Hepatocyte (in vitro differentiated cells): Measurements from ENCODE around the gene OS9. TPM values are rescaled to one million over a fixed set of nuclear protein-coding genes. Genes with fewer than 3 reads are reported as not detected.

ENCODE experiments used
- DNase-seq: peaks from one replicate; pipeline ENCODE4 v3.0.0-alpha.2; 2016; ENCODE audit warnings: low spot score
- H2AFZ ChIP-seq: fragments of 200-600 bp; sonication (generic); 2 replicates; pipeline ENCODE4 v1.6.0; 2016; ENCODE audit warnings: antibody characterized with exemption, mild to moderate bottlenecking
- H3K27ac ChIP-seq: fragments of 200-600 bp; sonication (generic); 2 replicates; pipeline ENCODE4 v1.5.1; 2016; ENCODE audit warnings: mild to moderate bottlenecking
- H3K27me3 ChIP-seq: fragments of 200-600 bp; sonication (generic); 2 replicates; pipeline ENCODE4 v1.6.1; 2016
- H3K36me3 ChIP-seq: fragments of 200-600 bp; sonication (generic); replicated peaks from 2 replicates; pipeline ENCODE4 v1.5.1; 2016; ENCODE audit warnings: low read depth; ENCODE audit not compliant: insufficient read depth
- H3K4me1 ChIP-seq: fragments of 200-600 bp; sonication (generic); 2 replicates; pipeline ENCODE4 v1.5.1; 2016; ENCODE audit warnings: mild to moderate bottlenecking, moderate library complexity; ENCODE audit not compliant: insufficient read depth
- H3K4me2 ChIP-seq: fragments of 200-600 bp; sonication (generic); 2 replicates; pipeline ENCODE4 v1.6.0; 2016
- H3K4me3 ChIP-seq: fragments of 200-600 bp; sonication (generic); 2 replicates; pipeline ENCODE4 v1.5.1; 2016; ENCODE audit warnings: mild to moderate bottlenecking
- H3K79me2 ChIP-seq: fragments of 200-600 bp; sonication (generic); 2 replicates; pipeline ENCODE4 v1.6.0; 2017; ENCODE audit warnings: mild to moderate bottlenecking
- H3K9me2 ChIP-seq: fragments of 200-600 bp; sonication (generic); replicated peaks from 2 replicates; pipeline ENCODE4 v1.6.0; 2017; ENCODE audit warnings: mild to moderate bottlenecking; ENCODE audit not compliant: insufficient read depth
- H3K9me3 ChIP-seq: fragments of 200-600 bp; sonication (generic); 2 replicates; pipeline ENCODE4 v1.5.1; 2016; ENCODE audit warnings: low read depth, mild to moderate bottlenecking
- H4K20me1 ChIP-seq: fragments of 200-600 bp; sonication (generic); 2 replicates; pipeline ENCODE4 v1.6.0; 2016; ENCODE audit warnings: mild to moderate bottlenecking; ENCODE audit not compliant: insufficient read depth, poor library complexity, severe bottlenecking
- EZH2 ChIP-seq: fragments of 200-600 bp; sonication (generic); IDR thresholded peaks from 2 replicates; pipeline ENCODE4 v1.6.1; 2016; ENCODE audit warnings: antibody characterized with exemption, mild to moderate bottlenecking, borderline replicate concordance
- EZH2phosphoT487 ChIP-seq: fragments of 200-600 bp; sonication (generic); IDR thresholded peaks from one replicate; pipeline ENCODE4 v1.6.1; 2018; ENCODE audit warnings: antibody characterized with exemption, mild to moderate bottlenecking, low read depth, moderate library complexity; ENCODE audit not compliant: unreplicated experiment, severe bottlenecking
- WGBS: methylation state at CpG from one replicate; pipeline ENCODE4 v1.1.6; 2016; ENCODE audit warnings: low lambda C conversion rate; ENCODE audit errors: missing lambda C conversion rate; 5-methylcytosine and 5-hydroxymethylcytosine counted together
- polyA plus RNA-seq: library from polyadenylated mRNA; unstranded; fragments of >200 nt; fragmentation: Nextera tagmentation; extraction: Ambion mirVana; gene quantifications from 2 replicates; pipeline ENCODE4 v1.2.1, GENCODE V29; 2016
- total RNA-seq: library from RNA; depleted of rRNA; stranded (reverse); fragments of >200 nt; gene quantifications from 2 replicates; pipeline ENCODE4 v1.2.3, GENCODE V29; 2014
- TF ChIP-seq, protein P1 (sequence below): fragments of 200-600 bp; sonication (generic); IDR thresholded peaks from 2 replicates; pipeline ENCODE4 v1.5.1; 2016; ENCODE audit warnings: antibody characterized with exemption, mild to moderate bottlenecking; ENCODE audit not compliant: poor library complexity

The OS9 gene
- total and polyA plus RNA-seq, 2 experiments from 2014 or later, result 243 to 366 TPM

DNA sequence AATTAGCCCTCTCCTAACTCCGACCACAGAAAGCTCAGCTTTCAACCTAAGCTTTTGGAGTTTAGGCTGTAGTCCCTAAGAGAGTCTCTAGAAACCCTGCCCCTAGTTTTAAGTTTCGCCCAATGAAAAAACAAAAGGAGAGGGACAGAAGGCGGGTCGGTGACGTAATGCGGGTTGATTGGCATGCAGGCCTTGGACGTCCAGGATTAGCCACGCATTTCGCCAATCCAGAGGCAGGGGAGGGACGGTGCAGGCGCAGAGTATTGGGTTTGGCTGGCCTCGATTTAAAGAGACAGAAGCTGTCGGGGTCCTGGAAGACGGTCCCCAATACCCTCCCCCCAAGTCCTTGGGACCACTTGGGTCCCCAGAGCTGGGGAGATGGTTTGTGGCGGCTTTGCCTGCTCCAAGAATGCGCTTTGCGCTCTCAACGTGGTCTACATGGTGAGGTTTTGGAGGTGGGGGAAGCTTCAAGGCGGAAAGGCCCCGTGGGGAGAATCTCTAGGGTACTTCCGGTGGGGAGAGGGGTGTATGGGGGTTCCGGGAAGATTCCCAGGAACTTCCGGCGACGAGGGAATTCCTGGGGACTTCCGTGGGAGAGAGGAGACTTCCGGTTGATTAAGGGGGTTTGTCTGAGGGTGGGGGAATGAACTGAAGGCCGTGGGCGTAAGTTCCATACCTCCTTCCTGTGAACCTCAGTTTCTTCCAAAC lies 51.0 kb downstream of the OS9 start, which contains the start of gene TSPAN31:
TSPAN31 (plus strand) TSS at position 263 of the 708 bp plus-strand sequence; CDS start at position 379, 116 bp downstream.
- Histone ChIP-seq H3K4me1 (peaks cover 4% of the 10 kb centered on the region), H3K9me3 (no peaks in the 10 kb centered on the region), H3K4me2 (peak within 1 kb of the TSS; percentile 76), H2AFZ (peak within 1 kb of the TSS; percentile 18), H3K79me2 (peaks cover 16% of the 10 kb centered on the region), H3K27me3 (peaks cover 36% of the 10 kb centered on the region), H3K36me3 (peaks cover 3% of the 10 kb centered on the region), H3K27ac (peak within 1 kb of the TSS; percentile 97), H3K4me3 (peak within 1 kb of the TSS; percentile 58), H4K20me1 (no peaks in the 10 kb centered on the region), H3K9me2 (no peaks in the 10 kb centered on the region)
- DNase-seq, result peak; percentile 98
- TF ChIP-seq, protein P1, sequence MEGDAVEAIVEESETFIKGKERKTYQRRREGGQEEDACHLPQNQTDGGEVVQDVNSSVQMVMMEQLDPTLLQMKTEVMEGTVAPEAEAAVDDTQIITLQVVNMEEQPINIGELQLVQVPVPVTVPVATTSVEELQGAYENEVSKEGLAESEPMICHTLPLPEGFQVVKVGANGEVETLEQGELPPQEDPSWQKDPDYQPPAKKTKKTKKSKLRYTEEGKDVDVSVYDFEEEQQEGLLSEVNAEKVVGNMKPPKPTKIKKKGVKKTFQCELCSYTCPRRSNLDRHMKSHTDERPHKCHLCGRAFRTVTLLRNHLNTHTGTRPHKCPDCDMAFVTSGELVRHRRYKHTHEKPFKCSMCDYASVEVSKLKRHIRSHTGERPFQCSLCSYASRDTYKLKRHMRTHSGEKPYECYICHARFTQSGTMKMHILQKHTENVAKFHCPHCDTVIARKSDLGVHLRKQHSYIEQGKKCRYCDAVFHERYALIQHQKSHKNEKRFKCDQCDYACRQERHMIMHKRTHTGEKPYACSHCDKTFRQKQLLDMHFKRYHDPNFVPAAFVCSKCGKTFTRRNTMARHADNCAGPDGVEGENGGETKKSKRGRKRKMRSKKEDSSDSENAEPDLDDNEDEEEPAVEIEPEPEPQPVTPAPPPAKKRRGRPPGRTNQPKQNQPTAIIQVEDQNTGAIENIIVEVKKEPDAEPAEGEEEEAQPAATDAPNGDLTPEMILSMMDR, result no peak
- TF ChIP-seq EZH2 (no peak), EZH2phosphoT487 (no peak)
- WGBS, result 2% methylated on average over 24 of the region's 29 CpGs

DNA sequence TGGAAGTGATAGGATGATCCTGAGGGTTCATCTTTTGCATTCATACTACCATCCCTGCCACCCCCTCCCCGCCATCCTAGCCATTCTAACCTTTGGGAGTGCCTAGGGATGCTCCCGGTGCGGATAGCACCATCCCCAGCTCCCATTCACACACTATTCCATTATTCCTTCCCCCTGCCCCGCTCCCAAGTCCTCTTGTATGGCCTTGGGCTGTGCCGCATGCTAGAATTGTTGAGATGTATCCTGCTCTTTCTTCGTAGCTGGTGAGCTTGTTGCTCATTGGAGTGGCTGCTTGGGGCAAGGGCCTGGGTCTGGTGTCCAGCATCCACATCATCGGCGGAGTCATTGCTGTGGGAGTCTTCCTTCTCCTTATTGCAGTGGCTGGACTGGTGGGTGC lies 51.6 kb downstream of the OS9 start:
- Histone ChIP-seq H3K36me3 (peaks cover 3% of the 10 kb centered on the region), H2AFZ (no peak overlapping the region), H3K27ac (peak overlapping the region; percentile 97), H3K9me2 (no peaks in the 10 kb centered on the region), H3K27me3 (peaks cover 30% of the 10 kb centered on the region), H3K9me3 (no peaks in the 10 kb centered on the region), H3K4me2 (peak overlapping the region; percentile 76), H3K4me3 (peak overlapping the region; percentile 58), H3K4me1 (peaks cover 5% of the 10 kb centered on the region), H4K20me1 (no peaks in the 10 kb centered on the region), H3K79me2 (peaks cover 21% of the 10 kb centered on the region)
- DNase-seq, result no peak
- 54% methylated on average over 8 of the region's 8 CpGs for WGBS
- TF ChIP-seq EZH2phosphoT487, result no peak
- TF ChIP-seq, protein P1, result no peak
- no peak for TF ChIP-seq EZH2

DNA sequence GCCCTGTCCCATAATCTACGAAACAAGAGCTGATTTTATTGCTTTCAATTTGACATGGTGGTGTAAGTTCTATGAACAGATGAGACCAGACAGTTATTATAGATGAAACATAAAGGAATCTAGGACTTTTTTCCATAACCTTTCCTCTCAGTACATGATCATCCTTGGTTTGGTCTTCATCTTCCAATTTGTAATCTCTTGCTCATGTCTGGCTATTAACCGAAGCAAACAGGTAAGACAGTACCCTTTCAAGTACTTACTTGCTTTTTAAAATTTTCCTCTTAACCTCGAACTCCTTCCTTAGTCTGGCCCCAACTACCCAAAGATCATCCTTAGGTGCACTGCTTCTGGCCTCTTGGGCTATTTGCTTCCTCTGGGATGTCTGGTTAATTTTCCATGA lies 52.1 kb downstream of the OS9 start:
- Histone ChIP-seq H2AFZ (no peak overlapping the region), H3K4me1 (peaks cover 10% of the 10 kb centered on the region), H4K20me1 (no peaks in the 10 kb centered on the region), H3K79me2 (peaks cover 27% of the 10 kb centered on the region), H3K4me3 (no peak overlapping the region), H3K27me3 (peaks cover 25% of the 10 kb centered on the region), H3K27ac (peak overlapping the region; percentile 97), H3K9me3 (no peaks in the 10 kb centered on the region), H3K9me2 (no peaks in the 10 kb centered on the region), H3K36me3 (peaks cover 3% of the 10 kb centered on the region), H3K4me2 (peak overlapping the region; percentile 76)
- 99% methylated on average over 3 of the region's 3 CpGs for WGBS
- TF ChIP-seq EZH2 (no peak), EZH2phosphoT487 (no peak)
- TF ChIP-seq, protein P1, result no peak
- DNase-seq, result no peak
